Liver (tissue), 9 donors: Measurements from ENCODE around the gene EXOC6B. TPM values are rescaled to one million over a fixed set of nuclear protein-coding genes. Genes with fewer than 3 reads are reported as not detected.

Experiments
- DNase-seq: peaks from one replicate; pipeline ENCODE4 v3.0.0-alpha.2; 2017; ENCODE audit warnings: low spot score
- H3K27ac ChIP-seq, 2 donors: one replicate each; pipeline ENCODE4 v1.7.0; 2013; ENCODE audit warnings: inconsistent platforms in 2 of 2, low read length in 2 of 2, control low read depth in 1 of 2, low read depth in 1 of 2, mild to moderate bottlenecking in 1 of 2
- H3K27me3 ChIP-seq, 4 donors: one replicate each; pipeline versions ENCODE4 v1.6.1 to v1.7.0; 2013; ENCODE audit warnings: low read length in 3 of 4, inconsistent platforms in 1 of 4, mild to moderate bottlenecking in 1 of 4, moderate library complexity in 1 of 4; ENCODE audit not compliant: control insufficient read depth in 4 of 4, insufficient read depth in 4 of 4
- H3K36me3 ChIP-seq, 4 donors: one replicate each; pipeline versions ENCODE4 v1.6.1 to v1.7.0; 2013; ENCODE audit warnings: low read length in 3 of 4, mild to moderate bottlenecking in 3 of 4, low read depth in 1 of 4, moderate library complexity in 1 of 4; ENCODE audit not compliant: control insufficient read depth in 4 of 4, insufficient read depth in 3 of 4
- H3K4me1 ChIP-seq, 4 donors: one replicate each; pipeline versions ENCODE4 v1.6.1 to v1.7.0; 2013; ENCODE audit warnings: low read length in 3 of 4, mild to moderate bottlenecking in 3 of 4, moderate library complexity in 1 of 4; ENCODE audit not compliant: control insufficient read depth in 4 of 4, insufficient read depth in 4 of 4
- H3K4me3 ChIP-seq, 3 donors: one replicate each; pipeline versions ENCODE4 v1.6.1 to v1.7.0; 2013; ENCODE audit warnings: low read length in 3 of 3, control low read depth in 1 of 3, low read depth in 1 of 3, mild to moderate bottlenecking in 1 of 3
- H3K9ac ChIP-seq, 2 donors: one replicate each; pipeline ENCODE4 v1.7.0; 2013; ENCODE audit warnings: low read length in 2 of 2, mild to moderate bottlenecking in 2 of 2, moderate library complexity in 2 of 2, control low read depth in 1 of 2, low read depth in 1 of 2
- H3K9me3 ChIP-seq, 4 donors: one replicate each; pipeline versions ENCODE4 v1.6.1 to v1.7.0; 2013; ENCODE audit warnings: low read length in 3 of 4; ENCODE audit not compliant: control insufficient read depth in 4 of 4
- EGR1 ChIP-seq, 2 donors: IDR thresholded peaks; 2 replicates each; pipeline ENCODE4 v1.6.1; 2016 to 2018; ENCODE audit warnings: antibody characterized with exemption in 2 of 2, low read depth in 2 of 2
- FOXA1 ChIP-seq: IDR thresholded peaks from 2 replicates; pipeline ENCODE4 v1.6.1; 2016; ENCODE audit warnings: antibody characterized with exemption
- FOXA2 ChIP-seq: IDR thresholded peaks from 2 replicates; pipeline ENCODE4 v1.6.1; 2016; ENCODE audit warnings: antibody characterized with exemption
- GABPA ChIP-seq, 2 donors: IDR thresholded peaks in 1 of 2; conservative IDR thresholded peaks in 1 of 2; 2 replicates each; pipeline ENCODE4 v1.6.1; 2016; ENCODE audit warnings: antibody characterized with exemption in 2 of 2, mild to moderate bottlenecking in 1 of 2, moderate library complexity in 1 of 2
- HNF4A ChIP-seq, 2 donors: conservative IDR thresholded peaks; 2 replicates each; pipeline ENCODE4 v1.6.1; 2016; ENCODE audit warnings: antibody characterized with exemption in 2 of 2, mild to moderate bottlenecking in 2 of 2
- HNF4G ChIP-seq: IDR thresholded peaks from 2 replicates; pipeline ENCODE4 v1.6.1; 2016; ENCODE audit warnings: antibody characterized with exemption
- JUND ChIP-seq, 2 donors: IDR thresholded peaks; 2 replicates each; pipeline ENCODE4 v1.6.1; 2016; ENCODE audit warnings: antibody characterized with exemption in 2 of 2
- NR2F2 ChIP-seq: IDR thresholded peaks from 2 replicates; pipeline ENCODE4 v1.6.1; 2016; ENCODE audit warnings: antibody characterized with exemption
- RAD21 ChIP-seq, 2 donors: IDR thresholded peaks; 2 replicates each; pipeline ENCODE4 v1.6.1; 2016; ENCODE audit warnings: antibody characterized with exemption in 2 of 2, mild to moderate bottlenecking in 2 of 2
- RXRA ChIP-seq, 2 donors: IDR thresholded peaks; 2 replicates each; pipeline ENCODE4 v1.6.1; 2017 to 2018; ENCODE audit warnings: antibody characterized with exemption in 2 of 2, mild to moderate bottlenecking in 1 of 2
- SP1 ChIP-seq: IDR thresholded peaks from 2 replicates; pipeline ENCODE4 v1.6.1; 2018; ENCODE audit warnings: antibody characterized with exemption, mild to moderate bottlenecking
- TAF1 ChIP-seq: conservative IDR thresholded peaks from 2 replicates; pipeline ENCODE4 v1.6.1; 2016; ENCODE audit warnings: antibody characterized with exemption, mild to moderate bottlenecking
- YY1 ChIP-seq: IDR thresholded peaks from 2 replicates; pipeline ENCODE4 v1.6.1; 2016; ENCODE audit warnings: antibody characterized with exemption, mild to moderate bottlenecking
- WGBS: extraction: QIAGEN DNeasy Blood & Tissue Kit; methylation state at CpG from one replicate; pipeline ENCODE4 v1.1.7; 2013; 5-methylcytosine and 5-hydroxymethylcytosine counted together
- polyA plus RNA-seq, 2 donors: library from polyadenylated mRNA; stranded (reverse) in 1 of 2; unstranded in 1 of 2; fragments of 200-250 nt in 1 of 2; fragments of >200 nt in 1 of 2; fragmentation: Nextera tagmentation in 1 of 2; extraction: Ambion mirVana in 1 of 2; gene quantifications; one replicate each; pipeline versions ENCODE4 v1.2.1 to v1.2.3, GENCODE V29; 2013 to 2015
- total RNA-seq, 2 donors: library from RNA; depleted of rRNA; stranded (reverse); fragments of >200 nt; gene quantifications; one replicate each; pipeline ENCODE4 v1.2.3, GENCODE V29; 2014
- TF ChIP-seq, protein P1 (sequence below): IDR thresholded peaks from 2 replicates; pipeline ENCODE4 v1.6.1; 2016; ENCODE audit warnings: antibody characterized with exemption
- TF ChIP-seq, protein P2 (sequence below): IDR thresholded peaks from 2 replicates; pipeline ENCODE4 v1.6.1; 2016; ENCODE audit warnings: antibody characterized with exemption
- TF ChIP-seq, protein P3 (sequence below): fragments of 150-350 bp; IDR thresholded peaks from 2 replicates; pipeline ENCODE4 v1.5.1; 2017; ENCODE audit warnings: improper control_type of control experiment, low read depth, low read length; ENCODE audit not compliant: missing input control
- TF ChIP-seq, protein P4 (sequence below): IDR thresholded peaks from 2 replicates; pipeline ENCODE4 v1.6.1; 2016; ENCODE audit warnings: antibody characterized with exemption, mild to moderate bottlenecking
- donor health status: healthy.
- donor health status: healthy.
- donor health status: healthy.
- donor health status: healthy.
- donor health status: healthy.

The EXOC6B gene
- total and polyA plus RNA-seq, 4 donors: 1.7 to 9.5 (median 5.5) TPM

DNA sequence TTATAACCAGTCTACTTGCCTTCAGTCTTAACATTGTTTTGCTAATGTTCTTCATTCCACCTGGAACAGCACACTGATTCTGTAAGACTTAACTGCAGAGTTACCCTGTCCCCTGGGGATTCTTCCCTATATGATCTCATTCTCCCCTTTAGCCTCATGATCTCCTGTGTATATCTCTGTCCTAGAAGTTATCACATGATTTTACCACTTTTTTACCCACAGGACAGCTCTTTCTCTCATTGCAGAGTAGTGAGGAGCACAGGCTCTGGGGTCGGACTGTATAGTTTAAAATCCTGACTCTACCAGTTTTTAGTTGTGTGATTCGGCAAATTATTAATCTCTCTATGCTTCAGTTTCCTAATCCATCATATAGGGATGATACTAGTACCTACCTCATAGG, 14.2 kb upstream of the EXOC6B start:
- DNase-seq: no peak
- WGBS: 90% methylated on average over 2 of the region's 2 CpGs
- no peaks in the 10 kb centered on the region for H3K36me3 ChIP-seq
- H3K4me3 ChIP-seq: no peak overlapping the region
- no peaks in the 10 kb centered on the region for H3K9me3 ChIP-seq
- no peak overlapping the region for H3K9ac ChIP-seq
- TF ChIP-seq, protein P1, sequence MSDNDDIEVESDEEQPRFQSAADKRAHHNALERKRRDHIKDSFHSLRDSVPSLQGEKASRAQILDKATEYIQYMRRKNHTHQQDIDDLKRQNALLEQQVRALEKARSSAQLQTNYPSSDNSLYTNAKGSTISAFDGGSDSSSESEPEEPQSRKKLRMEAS: no peak
- TF ChIP-seq YY1: no peak
- TF ChIP-seq RAD21 (IDR thresholded peaks at IDR 0.05): no peak
- TF ChIP-seq GABPA (IDR thresholded peaks at IDR 0.05 in 1 of 2, conservative IDR thresholded peaks at IDR 0.05 in 1 of 2): no peak
- TF ChIP-seq FOXA1: no peak
- no peak for TF ChIP-seq HNF4G
- H3K4me1 ChIP-seq: no peaks in the 10 kb centered on the region
- H3K27me3 ChIP-seq: no peaks in the 10 kb centered on the region
- no peak overlapping the region for H3K27ac ChIP-seq

DNA sequence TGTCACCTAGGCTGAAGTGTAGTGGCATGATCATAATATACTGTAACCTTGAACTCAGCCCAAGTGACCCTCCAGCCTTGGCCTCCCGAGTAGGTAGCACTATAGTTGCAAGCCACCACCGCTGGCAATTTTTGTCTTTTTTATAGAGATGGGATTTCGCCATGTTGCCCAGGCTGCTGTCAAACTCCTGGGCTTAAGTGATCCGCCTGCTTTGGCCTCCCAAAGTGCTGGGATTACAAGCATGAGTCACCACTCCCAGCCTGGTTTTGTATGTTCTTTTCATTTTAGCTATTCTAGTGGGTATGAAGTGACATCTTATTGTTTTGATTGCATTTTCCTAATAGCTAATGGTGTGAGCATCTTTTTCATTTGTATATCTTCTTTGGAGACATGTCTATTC, 11.3 kb upstream of the EXOC6B start:
- Histone ChIP-seq H3K4me3 (no peak overlapping the region), H3K9ac (no peak overlapping the region), H3K36me3 (no peaks in the 10 kb centered on the region), H3K9me3 (no peaks in the 10 kb centered on the region), H3K4me1 (no peaks in the 10 kb centered on the region), H3K27ac (no peak overlapping the region), H3K27me3 (no peaks in the 10 kb centered on the region)
- TF ChIP-seq TAF1: no peak
- WGBS: 79% methylated on average over 4 of the region's 4 CpGs
- no peak for DNase-seq

DNA sequence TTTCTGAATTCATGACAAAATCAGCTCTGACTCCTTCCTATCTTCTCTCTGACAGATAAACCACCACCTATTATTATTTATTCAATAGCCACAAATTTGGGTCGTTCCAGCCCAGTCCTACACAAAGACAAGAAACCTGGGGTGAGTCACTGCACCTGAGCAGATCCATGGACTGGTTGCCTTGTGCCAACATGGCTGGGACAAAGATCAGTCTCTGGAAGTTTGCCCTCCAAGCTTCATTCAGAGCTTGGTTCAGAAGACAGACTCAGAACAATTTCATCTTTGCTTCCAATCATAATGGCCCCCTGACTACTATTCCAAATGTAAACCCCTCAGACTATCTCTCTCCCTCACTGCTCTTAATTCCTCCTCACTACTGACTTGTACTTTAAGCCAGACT, 9.6 kb upstream of the EXOC6B start:
- no peaks in the 10 kb centered on the region for H3K9me3 ChIP-seq
- TF ChIP-seq FOXA2: no peak
- no peak for TF ChIP-seq FOXA1
- TF ChIP-seq, protein P2, sequence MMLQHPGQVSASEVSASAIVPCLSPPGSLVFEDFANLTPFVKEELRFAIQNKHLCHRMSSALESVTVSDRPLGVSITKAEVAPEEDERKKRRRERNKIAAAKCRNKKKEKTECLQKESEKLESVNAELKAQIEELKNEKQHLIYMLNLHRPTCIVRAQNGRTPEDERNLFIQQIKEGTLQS: no peak
- no peak for TF ChIP-seq TAF1
- TF ChIP-seq, protein P3, sequence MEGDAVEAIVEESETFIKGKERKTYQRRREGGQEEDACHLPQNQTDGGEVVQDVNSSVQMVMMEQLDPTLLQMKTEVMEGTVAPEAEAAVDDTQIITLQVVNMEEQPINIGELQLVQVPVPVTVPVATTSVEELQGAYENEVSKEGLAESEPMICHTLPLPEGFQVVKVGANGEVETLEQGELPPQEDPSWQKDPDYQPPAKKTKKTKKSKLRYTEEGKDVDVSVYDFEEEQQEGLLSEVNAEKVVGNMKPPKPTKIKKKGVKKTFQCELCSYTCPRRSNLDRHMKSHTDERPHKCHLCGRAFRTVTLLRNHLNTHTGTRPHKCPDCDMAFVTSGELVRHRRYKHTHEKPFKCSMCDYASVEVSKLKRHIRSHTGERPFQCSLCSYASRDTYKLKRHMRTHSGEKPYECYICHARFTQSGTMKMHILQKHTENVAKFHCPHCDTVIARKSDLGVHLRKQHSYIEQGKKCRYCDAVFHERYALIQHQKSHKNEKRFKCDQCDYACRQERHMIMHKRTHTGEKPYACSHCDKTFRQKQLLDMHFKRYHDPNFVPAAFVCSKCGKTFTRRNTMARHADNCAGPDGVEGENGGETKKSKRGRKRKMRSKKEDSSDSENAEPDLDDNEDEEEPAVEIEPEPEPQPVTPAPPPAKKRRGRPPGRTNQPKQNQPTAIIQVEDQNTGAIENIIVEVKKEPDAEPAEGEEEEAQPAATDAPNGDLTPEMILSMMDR: no peak
- no peak for TF ChIP-seq YY1
- TF ChIP-seq NR2F2: no peak
- no peak for TF ChIP-seq EGR1 (IDR thresholded peaks at IDR 0.05; ENCODE audit: low read depth in 2 of 2)
- TF ChIP-seq, protein P4, sequence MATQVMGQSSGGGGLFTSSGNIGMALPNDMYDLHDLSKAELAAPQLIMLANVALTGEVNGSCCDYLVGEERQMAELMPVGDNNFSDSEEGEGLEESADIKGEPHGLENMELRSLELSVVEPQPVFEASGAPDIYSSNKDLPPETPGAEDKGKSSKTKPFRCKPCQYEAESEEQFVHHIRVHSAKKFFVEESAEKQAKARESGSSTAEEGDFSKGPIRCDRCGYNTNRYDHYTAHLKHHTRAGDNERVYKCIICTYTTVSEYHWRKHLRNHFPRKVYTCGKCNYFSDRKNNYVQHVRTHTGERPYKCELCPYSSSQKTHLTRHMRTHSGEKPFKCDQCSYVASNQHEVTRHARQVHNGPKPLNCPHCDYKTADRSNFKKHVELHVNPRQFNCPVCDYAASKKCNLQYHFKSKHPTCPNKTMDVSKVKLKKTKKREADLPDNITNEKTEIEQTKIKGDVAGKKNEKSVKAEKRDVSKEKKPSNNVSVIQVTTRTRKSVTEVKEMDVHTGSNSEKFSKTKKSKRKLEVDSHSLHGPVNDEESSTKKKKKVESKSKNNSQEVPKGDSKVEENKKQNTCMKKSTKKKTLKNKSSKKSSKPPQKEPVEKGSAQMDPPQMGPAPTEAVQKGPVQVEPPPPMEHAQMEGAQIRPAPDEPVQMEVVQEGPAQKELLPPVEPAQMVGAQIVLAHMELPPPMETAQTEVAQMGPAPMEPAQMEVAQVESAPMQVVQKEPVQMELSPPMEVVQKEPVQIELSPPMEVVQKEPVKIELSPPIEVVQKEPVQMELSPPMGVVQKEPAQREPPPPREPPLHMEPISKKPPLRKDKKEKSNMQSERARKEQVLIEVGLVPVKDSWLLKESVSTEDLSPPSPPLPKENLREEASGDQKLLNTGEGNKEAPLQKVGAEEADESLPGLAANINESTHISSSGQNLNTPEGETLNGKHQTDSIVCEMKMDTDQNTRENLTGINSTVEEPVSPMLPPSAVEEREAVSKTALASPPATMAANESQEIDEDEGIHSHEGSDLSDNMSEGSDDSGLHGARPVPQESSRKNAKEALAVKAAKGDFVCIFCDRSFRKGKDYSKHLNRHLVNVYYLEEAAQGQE: no peak
- TF ChIP-seq JUND (IDR thresholded peaks at IDR 0.05): no peak
- no peak for TF ChIP-seq RXRA (IDR thresholded peaks at IDR 0.05)
- TF ChIP-seq HNF4G: no peak
- no peak for TF ChIP-seq SP1
- no peak for TF ChIP-seq RAD21 (IDR thresholded peaks at IDR 0.05)
- no peak for TF ChIP-seq GABPA (IDR thresholded peaks at IDR 0.05 in 1 of 2, conservative IDR thresholded peaks at IDR 0.05 in 1 of 2)
- TF ChIP-seq HNF4A (conservative IDR thresholded peaks at IDR 0.05): no peak
- TF ChIP-seq, protein P1: no peak
- H3K27me3 ChIP-seq: no peaks in the 10 kb centered on the region
- H3K36me3 ChIP-seq: no peaks in the 10 kb centered on the region
- H3K9ac ChIP-seq: no peak overlapping the region
- 75% methylated on average over 1 of the region's 1 CpG for WGBS
- no peak overlapping the region for H3K4me3 ChIP-seq
- no peaks in the 10 kb centered on the region for H3K4me1 ChIP-seq
- H3K27ac ChIP-seq: no peak overlapping the region
- DNase-seq: no peak
